GM12874 (cell line): ENCODE data around the gene COL21A1.

ENCODE experiments used
- CTCF ChIP-seq: IDR thresholded peaks from 2 replicates; pipeline ENCODE4 v1.5.1; 2011; ENCODE audit warnings: low read depth, mild to moderate bottlenecking, control low read depth, low read length, moderate library complexity; ENCODE audit not compliant: insufficient read depth

Gene COL21A1

GRCh38 chr6:56211724-56212123 lies 35.7 kb downstream of the COL21A1 start:
- TF ChIP-seq CTCF = no peak

GRCh38 chr6:56204134-56204533 lies 43.2 kb downstream of the COL21A1 start:
- TF ChIP-seq CTCF = no peak

GRCh38 chr6:56199956-56200355 lies 47.4 kb downstream of the COL21A1 start:
- no peak for TF ChIP-seq CTCF

- TF ChIP-seq CTCF = no peak
Observed at GRCh38 chr6:56193846-56194245, 53.5 kb downstream of the COL21A1 start.

- TF ChIP-seq CTCF = no peak
Observed at GRCh38 chr6:56188429-56188828, 59.0 kb downstream of the COL21A1 start.

- no peak for TF ChIP-seq CTCF
Observed at GRCh38 chr6:56187686-56188085, 59.7 kb downstream of the COL21A1 start.

GRCh38 chr6:56176741-56177140 lies 70.6 kb downstream of the COL21A1 start:
- no peak for TF ChIP-seq CTCF

GRCh38 chr6:56173228-56173627 lies 74.2 kb downstream of the COL21A1 start:
- no peak for TF ChIP-seq CTCF
